NK-92 treated with Interleukin-12 subunit alpha and Interleukin-12 subunit beta, amount 100 ng/mL, for 24 hours (cell line): ENCODE measurements around the gene FOXP1.
"Not testable (repeated sequence)": the region's sequence is repeated elsewhere in the genome, so short reads cannot be mapped to it uniquely, and the experiment has no call there.

ENCODE experiments used
- DNase-seq: peaks from one replicate; lab custom pipeline; 2025; lab: John Stamatoyannopoulos, UW

FOXP1 gene

GRCh38 chr3:71031181-71031580 is 552.3 kb downstream of the FOXP1 start:
- DNase-seq: no peak

- DNase-seq: no peak
Observed at GRCh38 chr3:71030748-71031147, 552.8 kb downstream of the FOXP1 start.

DNA sequence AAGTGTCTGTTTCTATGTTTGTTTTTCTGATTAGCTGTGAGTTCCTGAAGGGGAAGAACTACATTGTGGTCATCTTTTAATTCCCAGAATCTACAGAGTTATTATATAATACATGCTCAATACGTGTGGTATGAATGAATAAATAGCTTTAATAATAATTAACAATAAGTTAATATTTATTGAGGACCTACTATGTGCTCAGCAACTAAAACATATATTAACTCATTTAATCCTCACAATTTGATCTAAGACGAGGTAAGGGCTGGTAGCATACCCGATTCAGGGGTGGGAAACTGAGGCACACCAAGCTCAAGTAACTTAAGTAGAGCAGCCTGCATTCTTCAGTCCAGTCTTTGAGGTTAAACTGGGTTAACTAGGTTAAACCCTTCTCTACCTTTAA is 553.8 kb downstream of the FOXP1 start:
- DNase-seq: no peak

DNA sequence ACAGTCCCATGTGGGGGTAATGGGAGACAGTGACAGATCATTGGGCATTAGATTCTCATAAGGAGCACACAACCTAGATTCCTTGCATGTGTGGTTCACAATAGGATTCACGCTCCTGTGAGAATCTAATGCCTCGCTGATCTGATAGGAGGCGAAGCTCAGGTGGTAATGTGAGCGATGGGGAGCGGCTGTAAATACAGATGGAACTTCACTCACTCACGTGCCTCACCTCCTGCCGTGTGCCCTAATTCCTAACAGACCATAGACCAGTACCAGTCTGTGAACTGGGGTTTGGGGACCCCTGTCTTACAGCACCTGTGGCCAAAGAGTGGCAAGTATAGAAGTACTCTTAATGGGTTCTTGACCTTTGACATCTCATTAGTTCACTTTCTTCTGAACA is 554.7 kb downstream of the FOXP1 start:
- DNase-seq: no peak

DNA sequence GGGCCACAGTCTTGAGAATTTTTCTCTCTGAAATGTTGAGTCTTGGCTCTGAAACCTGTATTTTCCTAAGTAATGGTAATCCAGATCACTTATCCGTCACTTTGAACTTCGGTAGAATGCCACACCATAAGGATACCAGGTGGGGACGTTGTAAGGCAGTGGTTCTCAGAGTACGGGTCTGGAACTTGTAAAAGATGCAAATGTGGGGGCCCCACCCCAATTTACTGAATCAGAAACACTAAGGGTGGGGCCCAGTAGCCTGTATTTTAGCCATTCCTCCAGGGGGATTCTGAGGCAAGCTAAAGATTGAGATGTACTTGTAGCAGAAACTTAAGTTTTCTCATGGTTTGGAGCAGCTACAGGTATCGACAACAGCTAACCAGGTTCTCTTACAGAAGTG is 555.3 kb downstream of the FOXP1 start:
- DNase-seq: no peak

DNA sequence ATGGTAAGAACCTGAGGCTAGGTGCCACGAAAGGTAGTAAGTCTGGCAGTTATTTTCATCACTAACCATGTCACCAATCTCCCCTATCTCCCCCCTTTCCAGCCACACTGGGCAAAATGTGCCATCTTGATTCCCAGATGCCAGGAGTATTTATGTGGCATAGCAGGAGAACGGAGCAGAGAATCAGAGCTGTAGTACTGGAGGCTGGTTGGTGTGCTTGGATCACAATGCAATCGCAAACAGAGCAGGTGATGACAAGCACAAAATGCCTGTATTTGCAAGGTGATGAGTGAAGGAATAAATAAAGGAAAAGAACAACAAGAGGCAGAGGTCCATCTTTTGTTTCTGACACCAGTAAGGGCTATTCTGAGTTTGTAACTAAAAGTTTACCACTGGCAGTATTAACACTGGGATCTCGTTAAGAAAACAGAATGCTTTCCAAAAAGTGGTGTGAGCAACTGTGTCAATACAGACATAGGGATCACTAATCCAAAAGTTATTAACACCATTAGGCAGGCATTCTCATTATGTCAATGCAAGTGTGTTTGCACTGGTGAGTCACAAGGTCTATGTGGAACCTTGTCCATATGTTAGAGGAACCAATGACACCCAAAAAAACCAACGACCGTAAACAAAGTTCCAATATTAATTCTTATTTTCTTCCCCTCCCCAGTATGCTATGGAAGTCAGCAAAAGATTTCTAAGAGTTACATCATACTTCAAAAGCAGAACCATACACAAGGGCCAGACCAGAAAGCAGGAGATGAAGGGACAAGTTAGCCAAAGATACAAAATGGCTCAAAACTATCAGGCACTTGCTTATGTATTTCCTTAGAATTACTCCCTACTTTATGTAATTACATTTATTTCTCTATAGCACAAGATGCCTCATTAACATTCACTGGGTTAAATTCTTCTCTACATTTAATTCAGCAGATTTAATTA is 556.6 kb downstream of the FOXP1 start:
- no peak for DNase-seq

DNA sequence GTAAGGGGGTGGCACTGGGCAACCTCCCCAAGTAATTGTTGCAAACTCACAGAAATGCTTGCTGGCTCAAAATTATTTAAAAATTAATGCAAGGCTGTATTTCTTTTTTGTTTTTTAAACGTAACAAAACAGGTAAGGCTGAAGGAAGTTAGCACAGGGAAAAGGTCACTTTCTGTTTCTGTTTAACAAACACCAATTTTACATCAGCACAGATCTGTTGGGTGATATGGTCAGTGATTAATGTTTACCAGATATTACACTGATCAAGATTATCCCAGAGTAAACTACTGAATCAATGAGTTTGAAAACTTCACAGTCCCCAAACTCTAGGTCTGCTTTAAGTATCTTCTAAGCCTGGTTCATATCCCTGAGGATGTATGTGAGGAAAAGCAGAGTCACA is 558.0 kb downstream of the FOXP1 start:
- DNase-seq: no peak

DNA sequence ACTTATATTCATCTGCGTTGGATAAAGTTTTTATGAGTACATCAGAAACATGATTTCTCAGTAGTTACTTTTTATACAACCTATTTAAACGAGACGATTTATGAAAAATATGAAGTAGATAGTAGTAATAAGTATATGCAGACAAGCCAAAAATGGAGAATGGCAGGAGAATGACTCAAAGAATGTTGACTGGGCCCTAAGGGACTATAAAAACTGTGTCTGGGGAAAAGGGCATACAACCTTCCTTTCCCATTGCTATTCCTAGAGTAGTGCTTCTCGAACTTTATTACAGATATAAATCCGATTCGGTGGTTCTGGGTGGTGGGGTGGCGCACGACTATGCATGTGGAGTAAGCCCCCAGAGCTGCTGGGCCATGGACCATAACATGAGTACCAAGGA is 558.5 kb downstream of the FOXP1 start:
- DNase-seq: no peak

- DNase-seq: no peak
Observed at GRCh38 chr3:71022551-71023335, 560.8 kb downstream of the FOXP1 start.

DNA sequence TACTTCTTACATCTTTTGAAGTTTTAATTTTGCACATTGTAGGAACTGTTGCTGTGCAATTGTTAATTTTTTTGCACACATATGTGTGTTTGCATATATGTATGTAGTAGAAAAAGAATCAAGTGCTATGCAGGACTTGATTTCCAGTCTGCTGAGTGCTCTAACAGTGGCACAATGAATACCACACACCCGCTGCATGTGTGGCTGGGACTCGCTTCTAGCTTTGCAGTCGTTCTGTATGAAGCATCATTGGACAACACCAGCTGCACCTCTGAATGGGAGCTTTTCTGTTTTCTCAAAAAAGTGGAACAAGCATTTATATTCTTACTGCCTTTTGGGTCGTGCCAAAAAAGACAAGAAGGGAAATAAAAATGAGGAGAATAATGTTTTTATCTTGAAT is 564.7 kb downstream of the FOXP1 start:
- no peak for DNase-seq

DNA sequence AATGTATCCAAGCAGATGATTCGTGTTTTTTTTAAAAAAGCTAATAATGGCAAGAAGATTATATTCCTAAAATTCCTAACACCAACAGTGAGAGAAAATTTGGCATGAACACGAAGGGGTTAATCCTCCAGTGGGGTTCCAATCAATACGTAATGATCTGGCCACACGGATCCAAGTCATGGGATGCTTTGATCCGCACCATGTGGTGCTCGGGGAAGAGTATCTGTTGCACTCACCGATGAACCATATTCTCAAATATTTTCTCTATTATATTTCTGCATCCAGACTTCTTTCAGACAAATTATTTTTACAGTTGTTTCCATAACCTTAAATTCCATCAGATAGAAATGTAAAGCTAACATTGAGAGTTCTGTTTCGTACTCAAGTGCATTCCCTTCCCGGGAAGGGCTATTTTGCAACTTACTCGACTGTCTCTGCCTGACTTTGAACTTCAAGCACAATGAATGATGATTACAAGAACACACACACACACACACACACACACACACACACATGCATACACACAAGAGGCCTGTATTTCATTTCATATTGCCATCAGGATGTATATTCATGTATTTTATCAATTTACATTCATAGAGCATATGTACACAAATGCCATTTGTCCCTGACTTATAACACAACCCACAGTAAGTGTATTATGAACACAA is 567.2 kb downstream of the FOXP1 start:
- no peak for DNase-seq

- DNase-seq: not testable (repeated sequence)
Observed at GRCh38 chr3:71014616-71015015, 568.9 kb downstream of the FOXP1 start.

DNA sequence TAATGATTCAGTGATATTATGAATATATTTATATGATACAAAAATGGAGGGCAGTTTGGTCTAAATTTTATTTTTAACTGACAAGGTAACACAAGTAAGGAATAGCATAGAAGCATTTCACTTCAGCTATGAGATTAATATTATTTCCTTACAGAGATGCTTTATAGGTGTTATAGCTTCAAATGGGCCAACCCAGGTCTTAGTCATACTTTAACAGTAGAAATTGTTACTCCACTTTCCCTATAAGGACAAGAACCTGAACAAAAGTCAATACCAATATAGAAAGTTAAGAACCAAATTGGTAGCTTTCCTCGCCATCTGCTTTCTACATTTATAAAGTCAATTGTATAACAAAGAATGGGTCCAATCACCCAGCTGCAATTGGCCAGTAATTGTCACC is 570.6 kb downstream of the FOXP1 start:
- no peak for DNase-seq

DNA sequence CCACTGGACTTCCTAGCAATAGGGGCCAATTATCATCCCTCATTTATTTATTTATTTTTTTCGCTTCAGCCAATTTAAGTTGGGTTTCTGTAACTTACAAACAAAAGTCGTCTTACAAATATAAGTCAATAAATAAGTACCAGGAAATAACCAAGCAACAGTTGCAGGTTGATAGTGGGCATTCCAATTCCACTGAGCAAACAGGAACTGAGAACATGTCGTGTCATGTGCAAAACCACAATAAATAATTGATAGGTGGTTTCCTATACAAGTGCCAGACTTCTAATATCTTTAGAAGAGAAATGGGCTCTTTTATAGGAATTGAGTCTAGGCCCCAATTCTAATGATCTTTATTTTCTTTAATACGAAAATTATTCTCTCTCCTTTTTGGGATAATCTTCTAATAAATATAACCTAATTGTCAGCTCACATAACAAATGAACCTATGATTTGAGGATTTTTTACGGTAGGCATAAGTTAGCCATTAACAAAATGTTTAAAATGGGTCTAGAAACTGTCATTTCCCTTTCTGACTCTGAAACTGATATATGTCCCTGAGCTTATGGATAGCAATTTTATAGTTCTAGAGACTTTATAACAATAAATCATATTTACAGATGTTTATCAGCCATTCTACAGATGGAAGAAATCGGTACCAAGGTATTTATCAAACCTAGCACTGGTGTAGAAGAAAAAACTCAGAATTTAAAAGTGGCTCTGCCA is 571.8 kb downstream of the FOXP1 start:
- DNase-seq: no peak

DNA sequence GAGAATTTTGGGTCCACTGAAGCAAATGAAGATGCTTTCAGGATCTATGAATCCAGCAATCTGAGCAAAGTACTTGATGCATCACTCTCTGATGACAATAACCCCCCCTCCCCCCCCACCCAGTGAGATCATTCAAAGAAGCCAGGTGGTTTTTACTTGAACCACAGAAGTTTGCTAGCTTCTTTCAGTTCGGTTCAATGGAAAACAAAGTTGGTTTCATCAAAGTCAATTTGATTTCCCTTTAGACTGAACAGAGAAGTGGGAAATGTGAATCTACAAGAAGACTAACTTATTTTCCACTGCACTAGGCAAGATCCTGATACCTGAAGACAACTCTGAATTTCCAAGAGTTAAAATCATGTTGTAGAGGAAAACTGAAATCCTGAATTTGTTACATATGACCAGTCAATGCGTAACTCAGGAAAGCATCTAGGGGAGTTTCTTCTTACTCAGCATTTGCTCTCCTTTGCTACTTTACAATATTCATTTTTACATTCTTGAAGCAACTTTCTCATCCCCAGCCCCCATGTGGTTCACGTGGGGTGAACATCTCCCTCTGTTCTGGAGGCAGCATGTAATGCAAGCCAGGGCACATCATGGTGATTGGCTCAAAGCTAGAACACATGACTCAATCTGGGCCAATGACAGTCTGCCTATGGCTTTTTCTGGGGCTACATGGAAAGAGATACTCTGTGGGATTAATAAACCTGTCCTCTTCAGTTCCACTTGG is 572.6 kb downstream of the FOXP1 start:
- DNase-seq: no peak

DNA sequence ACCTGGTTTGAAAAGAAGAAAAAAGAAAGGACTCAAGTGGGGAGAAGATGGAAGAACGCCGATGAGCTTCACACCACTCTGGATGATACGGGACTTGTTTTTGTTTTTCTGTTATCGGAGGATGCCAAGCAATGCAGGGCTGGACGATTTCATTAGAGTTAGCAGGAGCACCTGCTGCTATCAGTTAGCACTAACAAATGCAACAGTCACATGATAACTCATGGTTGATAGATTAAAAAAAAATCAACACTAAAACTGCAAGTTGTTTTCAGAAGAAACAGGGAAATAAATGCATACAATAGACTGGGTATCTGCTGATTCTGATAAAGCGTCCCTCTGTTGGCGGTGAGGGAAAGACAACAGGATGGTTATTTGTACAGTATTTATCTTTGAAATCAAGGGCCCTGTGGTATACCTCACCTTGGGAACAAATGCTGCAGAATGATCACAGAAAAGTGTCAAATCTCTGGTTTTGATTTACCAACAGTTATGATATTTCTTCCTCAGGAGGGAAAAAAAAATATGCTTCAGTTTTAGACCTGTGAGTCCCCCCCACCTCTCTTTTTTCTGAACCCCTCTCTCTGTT is 575.1 kb downstream of the FOXP1 start:
- no peak for DNase-seq

DNA sequence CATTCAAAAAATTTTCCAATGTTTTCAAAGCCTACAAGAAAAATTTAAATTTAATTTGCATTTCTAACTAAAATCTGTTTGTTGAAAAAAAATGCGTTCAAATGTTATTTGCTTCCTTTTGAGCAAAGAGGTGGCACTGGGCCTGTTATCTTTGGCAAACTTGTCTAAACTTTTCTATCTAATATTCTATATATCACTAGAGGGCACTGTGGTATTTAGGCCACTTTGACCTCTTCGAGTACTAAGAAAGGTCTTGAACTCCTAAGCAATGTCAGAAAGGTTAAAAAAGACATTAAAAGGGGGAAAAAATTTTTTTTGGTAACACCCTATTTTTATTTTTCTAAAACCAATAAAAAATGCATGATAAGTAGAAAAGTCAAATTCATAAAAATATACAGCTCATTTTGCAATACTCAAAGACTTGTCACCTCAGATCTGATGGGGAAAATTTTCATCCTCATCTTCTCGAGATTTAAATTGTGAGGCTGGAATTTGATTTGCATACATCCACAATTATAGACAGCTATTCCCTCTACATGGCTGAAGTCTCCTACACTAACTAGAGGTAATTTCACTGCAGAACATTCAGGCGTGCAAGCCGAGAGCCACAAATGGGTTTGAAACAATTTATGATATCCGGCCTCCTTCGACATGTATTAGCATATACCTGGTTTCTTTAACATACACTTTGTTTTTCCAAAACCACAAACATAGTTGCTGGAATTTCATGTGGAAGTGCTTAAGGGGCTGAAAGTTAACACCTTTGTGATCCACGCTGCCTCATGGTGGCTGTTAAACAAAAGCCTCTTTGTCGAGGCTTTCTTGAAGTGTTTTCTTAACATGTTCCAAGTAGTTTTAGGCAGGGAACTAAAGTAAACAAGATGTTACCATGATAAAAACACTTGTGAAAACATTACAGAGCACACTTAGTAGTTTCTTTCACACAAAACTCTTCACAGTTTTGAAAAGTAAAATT is 576.4 kb downstream of the FOXP1 start:
- no peak for DNase-seq

DNA sequence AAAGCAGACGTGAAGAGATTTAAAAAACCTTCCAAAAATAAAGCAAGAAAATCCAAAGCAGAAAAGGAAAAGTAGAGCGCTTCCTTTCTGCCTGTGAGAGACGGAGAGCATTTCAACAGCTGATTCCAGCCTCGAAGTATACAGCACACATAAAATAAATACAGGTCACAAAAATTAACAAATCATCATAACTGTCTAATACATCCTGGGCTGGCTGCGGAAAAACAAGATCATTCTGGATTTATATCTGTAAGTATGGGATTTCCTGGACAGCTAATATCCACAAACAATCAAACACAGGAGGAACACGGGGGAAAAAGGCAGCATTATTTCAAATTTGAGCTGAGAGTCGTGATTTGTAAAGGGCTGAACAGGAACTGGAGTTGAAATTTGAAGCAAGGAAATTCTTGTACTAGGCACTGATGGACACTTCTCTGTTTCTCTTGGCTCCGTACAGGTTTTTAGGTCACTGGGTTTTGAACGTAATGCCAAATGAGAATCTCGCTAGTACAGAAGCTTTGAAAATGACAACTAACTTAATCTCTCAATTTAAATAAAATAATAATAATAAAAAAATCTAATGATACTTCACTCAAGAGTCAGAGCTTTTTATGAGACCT is 577.7 kb downstream of the FOXP1 start:
- no peak for DNase-seq

GRCh38 chr3:71003511-71003910 is 580.0 kb downstream of the FOXP1 start:
- DNase-seq: no peak
